NAMALWA (cell line): ENCODE measurements around the gene KIAA2012.

ENCODE experiments used
- DNase-seq: peaks from one replicate; pipeline ENCODE4 v3.0.0-alpha.2; 2015; ENCODE audit warnings: low spot score

The KIAA2012 gene

DNA sequence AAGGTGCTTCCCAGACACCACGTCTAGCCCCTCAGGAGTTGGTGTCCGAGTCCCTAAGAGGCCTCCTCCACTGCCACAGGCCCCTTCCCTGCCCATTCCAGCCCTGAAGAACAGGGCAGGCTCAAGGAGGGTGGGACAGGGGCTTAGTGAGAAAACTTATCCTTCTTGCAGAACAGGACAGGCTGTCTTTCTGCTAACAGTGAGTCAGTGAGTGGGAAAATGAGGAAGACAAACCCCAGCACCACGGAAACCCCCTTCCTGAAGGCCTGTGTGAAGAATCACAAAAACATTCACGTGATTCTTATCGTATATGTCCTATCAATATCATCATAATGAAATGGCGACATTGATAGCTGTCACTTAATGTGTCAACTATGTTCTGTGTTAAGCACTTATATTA is 29.6 kb upstream of the KIAA2012 start:
- no peak for DNase-seq

DNA sequence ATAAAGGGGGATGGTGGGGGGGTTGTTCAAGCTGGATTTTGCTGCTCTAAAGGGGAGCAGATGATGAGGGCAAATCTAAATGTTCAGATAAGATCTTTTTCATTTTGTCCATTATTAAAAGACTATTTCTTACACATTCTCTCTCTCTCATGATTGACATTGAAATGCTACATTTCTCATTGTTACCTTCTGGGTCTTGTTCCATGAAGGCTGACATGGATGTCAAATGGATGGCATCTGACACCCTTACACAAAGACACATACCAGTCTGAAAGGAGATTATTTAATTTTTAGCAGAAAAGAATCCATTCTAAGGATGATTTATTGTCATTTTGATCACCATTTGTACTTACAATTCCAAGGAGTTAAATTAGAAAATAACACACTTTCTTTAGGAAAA is 28.3 kb upstream of the KIAA2012 start:
- DNase-seq = no peak

DNA sequence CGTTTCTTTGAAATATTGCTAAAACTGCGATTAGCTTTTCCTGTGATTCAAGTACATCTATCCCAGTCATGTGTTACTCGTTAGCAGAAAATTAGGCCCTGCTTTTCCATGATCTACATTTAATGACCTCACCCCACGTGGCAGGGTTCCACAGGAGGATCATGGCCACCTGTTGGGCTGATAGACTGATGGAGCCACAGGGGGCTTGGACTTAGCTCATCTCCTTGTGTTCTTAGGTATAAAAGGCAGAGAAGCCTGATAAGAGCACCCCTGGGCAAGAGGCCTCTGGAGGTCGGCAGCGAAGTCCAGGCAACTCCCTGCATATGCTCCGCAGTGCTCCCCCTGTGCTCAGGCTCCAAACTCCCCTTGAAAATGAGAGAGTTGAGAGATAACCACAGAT is 26.5 kb upstream of the KIAA2012 start:
- no peak for DNase-seq

DNA sequence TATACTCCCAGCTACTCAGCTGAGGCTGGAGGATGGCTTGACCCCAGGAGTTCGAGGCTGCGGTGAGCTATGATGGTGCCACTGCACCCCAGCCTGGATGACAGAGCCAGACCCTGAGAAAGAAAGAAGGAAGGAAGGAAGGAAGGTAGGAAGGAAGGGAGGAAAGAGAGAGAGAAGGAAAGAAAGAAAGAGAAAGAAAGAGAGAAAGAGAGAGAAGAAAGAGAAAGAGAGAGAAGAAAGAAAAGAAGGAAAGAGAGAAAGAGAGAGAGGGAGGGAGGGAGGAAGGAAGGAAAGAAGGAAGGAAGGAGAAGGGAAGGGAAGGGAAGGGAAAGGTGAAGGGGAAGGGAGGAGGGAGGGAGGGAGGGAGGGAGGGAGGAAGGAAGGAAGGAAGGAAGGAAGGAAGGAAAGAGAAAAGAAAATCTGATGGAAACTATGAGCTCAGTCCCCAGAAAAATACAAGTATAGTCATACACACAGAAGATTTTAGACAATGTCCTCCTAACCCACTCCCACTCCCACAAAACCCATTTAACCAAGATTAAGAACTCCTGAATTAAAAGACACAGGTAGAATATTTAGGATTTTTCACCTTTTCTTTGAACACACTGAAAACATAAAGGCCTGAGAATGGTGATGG is 23.8 kb upstream of the KIAA2012 start:
- no peak for DNase-seq

DNA sequence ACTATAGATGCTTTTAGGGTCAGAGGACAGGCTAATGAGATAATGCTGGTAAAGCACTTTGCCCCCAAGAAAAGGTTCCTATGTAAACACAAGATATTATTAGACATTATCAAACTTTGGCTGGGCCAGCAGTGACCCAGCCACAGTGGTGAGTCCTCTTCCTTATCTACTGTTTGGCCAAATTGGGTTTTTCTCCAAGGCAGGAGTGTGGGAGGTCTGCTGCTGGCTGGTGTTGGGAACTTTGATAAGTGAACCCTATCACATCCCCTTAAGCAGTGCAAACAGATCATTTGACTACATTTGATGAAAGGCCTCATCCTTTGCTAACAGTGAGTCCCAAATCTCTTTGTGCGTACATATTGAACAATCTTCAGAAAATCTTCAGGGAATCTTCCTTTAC is 23.2 kb upstream of the KIAA2012 start:
- no peak for DNase-seq

DNA sequence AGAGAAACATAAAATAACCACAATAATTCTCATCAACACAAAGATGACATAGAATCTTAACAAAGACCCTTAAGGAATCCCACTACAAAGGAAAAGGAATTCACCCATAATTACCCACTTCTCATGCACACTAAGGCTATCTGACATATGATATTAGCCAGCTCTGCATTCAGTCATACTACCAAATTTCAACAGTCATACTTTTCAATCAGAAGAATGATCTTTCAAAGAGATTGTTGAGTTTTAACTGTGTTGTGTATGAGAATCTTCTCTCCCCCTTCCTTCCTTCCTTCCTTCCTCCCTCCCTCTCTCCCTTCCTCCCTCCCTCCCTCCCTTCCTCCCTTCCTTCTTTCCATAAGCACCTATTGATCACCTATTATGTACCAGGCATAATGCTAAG is 22.4 kb upstream of the KIAA2012 start:
- no peak for DNase-seq

DNA sequence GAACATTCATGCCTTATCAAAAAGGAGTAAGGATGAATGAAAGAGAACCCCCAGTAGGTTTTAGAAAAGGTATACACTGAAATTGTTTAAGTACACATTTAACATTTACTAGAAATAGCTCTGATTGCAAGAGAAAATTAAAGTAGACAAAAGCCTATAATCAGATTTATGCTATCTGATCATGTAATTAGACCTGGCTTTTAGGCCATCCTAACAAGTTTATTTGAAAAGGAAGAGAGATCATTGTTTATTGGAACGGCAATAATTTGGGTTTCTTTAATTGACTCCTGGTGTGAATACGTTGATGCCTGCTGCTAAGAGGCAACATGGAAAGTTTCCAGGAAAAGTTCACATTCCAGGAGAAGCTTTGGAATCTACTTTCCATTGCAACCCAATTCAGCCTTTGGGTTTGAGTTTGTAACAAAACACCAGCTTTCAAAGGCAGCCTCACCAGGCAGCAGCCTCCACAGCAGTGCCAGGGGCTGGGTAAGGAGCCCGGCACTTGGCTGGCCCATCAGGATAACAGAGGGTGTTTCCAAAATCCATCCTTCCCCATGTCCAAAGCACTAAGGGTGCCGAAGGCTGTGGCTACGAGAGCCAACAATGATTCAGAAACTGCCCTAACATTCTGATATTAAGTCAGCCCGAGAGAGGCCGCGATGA is 21.4 kb upstream of the KIAA2012 start:
- DNase-seq = no peak

DNA sequence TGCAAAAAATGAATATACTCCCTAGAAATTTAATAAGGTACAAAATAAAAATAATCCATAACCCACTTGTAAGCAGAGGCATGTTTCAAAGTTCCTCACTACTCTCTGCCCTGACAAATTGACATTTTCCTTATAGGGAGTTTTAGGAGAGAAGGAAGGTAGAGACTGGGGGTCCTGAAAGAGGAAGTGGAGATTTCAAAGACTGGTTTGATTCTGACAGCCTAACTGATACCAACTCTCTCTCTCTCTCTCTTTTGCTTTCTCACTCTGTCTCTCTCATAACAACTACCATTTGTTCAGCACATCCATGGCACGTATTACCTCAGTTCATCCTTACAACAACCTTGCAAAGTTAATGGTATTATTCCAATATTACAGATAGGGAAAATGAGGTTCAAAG is 20.8 kb upstream of the KIAA2012 start:
- no peak for DNase-seq

DNA sequence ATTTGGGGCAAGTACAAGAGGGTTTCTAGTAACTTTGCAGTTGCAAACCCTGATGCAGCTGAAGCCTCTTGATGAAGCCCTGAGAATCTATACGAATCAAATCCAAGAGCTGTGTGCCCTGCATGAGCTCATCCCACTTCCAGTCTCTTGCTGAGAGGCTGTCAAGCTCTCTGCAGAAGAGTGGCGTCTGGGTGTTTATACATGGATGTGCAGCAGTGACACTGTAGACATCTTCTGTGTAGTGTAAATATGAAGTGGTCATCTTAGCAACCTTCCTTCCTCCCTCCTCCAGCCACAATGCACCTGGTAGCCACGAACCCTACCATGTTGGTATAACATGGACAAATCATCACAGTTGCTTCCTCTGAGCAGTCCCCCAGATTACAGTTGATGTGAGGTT is 18.4 kb upstream of the KIAA2012 start:
- no peak for DNase-seq

DNA sequence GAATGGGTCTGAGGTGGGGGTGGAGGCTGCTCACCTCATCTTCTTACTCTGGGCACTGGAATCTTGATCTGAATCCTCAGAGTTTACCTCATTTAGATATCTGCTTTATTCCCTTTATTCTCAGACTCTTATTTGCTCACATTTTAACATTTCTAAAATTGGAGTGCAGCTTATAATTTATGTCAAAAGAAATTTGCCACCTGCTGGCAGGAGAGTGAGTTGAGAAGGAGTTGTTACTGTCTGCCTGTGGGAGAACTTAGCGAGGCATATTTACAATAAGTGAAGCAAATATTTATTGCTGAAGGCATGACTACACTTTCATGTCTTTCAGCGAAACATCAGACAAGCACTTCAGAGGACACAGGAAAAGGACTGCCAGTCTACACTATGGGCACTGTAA is 16.4 kb upstream of the KIAA2012 start:
- peak; percentile 49 for DNase-seq

DNA sequence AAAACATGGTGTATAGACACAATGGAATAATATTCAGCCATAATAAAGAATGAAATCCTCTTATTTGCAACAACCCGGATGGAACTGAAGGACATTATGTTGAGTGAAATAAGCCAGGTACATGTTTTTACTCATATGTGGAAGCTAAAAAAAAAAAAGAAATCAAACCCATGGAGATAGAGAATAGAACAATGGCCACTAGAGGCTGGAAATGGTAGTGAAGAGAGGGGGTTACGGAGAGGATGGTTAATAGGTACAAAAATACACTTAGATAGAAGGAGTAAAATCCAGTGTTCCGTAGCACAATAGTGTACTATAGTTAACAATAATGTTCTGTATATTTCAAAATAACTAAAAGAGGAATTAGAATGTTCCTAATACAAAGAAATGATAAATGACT is 12.8 kb upstream of the KIAA2012 start:
- DNase-seq = peak; percentile 17

DNA sequence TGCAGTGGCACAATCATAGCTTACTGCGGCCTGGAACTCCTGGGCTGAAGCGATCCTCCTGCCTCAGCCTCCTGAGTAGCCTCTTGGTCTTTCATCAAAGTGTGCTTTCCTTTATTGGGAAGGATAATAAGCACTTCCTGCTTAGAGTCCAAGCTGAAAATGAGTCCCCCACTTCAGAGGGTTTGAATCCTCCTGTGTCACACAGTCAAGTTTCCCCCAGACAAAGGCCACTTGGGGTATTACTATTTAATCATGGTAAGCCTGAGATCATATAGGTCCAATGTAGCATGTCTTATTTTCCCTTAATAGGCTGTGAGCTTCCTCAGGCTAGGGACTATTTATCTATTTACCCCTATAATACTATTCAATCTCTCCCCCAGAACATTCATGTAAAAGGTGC is 11.4 kb upstream of the KIAA2012 start:
- peak; percentile 18 for DNase-seq

DNA sequence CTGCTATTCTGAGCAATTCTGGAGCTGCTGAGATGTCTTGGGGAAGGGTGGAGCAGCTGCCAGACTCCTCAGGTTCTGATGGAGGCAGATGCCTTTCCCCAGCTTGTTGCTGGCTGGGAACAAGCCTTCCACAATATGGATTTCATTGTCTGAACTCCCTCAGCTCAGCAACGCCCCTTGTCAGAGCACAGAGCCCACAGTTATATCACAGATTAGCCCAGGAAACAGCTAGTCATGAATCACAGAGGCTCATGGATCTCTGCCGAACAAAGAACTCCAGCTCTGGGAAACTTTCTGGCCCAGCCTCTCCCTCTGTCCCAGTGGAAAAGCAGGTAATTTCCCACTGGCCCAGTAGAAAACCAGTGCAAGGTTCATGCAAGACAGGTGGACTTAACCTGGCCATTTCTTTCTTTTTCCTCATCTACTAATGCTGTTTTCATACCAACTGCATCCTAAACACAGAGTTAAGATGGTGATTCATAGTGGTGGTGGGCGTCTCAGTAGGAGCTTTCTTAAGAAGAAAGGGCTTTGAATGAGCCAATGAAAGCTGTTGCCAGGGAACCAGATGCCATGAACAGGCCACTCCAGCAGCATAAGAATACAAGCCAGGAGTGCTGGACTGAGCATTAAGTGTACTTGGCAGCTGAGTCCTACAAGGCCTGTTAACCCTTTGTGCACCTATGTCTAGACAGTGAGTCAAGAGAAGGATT is 8.7 kb upstream of the KIAA2012 start:
- DNase-seq = no peak

DNA sequence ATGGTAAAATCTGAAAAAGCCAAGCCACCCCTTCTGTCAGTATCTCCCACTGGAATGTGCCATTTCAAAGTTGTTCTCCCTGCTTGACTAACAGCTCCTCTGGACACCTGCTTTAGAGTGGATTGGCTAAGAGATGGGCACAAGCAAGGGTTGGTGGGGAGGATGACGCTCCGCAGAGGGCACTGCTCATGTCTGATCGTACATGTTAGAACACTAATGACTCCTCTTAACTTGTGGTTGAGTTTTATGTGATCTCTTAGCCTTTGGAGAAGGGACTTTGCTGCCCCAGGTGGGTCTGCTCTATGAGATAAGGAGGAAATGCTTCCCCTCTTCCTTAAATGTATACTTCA is 8.2 kb upstream of the KIAA2012 start:
- DNase-seq = no peak

DNA sequence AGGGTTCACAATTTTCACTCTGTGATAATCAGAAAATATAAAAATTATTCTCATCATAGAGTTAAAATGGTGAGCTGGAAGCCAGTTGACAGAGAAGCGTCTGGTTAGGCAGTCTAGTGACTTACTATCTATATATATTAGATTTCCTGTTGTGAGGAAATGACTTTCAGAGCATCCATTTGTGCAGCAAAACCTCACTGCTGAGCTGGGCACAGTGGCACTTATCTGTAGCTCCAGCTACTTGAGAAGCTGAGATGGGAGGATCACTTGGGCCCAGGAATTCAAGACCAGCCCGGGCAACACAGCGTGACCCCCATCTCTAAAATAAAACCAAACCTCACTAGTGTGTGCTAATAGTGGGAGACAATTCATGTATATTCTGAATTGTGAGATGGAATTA is 7.2 kb upstream of the KIAA2012 start:
- no peak for DNase-seq

DNA sequence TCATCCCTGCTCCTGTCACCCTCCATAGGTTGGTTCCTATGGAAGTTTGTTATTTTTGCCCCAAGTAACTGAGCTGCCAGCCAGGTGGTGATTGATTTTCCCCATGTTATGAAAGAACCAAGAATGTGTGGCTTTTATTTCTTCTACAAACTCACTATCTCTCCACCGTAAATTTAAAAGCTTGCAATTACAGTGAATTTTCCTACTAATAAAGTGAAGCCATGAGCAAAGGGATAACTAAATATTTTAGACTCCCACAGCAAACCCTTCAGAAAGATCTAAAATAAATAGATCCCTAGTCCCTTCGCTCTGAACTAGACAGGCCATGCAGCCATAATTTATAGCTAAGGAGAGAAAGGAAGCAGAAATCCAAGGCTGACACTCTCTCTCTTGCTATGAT is 6.2 kb upstream of the KIAA2012 start:
- DNase-seq = no peak

DNA sequence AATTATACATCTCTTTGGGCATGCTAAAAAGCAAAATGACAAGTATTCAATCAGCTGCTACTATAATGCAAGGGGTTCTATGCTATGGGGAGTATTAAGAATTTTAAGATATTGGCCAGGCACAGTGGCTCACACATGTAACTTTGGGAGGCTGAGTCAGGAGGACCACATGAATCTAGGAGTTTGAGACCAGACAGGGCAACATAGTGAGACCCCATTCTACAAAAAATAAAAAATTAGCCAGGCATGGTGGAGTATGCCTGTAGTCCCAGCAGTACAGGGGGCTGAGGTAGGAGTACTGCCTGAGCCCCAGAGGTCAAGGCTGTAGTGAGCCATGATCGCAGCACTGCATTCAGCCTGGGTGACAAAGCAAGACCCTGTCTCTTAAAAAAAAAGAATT is 5.5 kb upstream of the KIAA2012 start:
- DNase-seq = no peak

DNA sequence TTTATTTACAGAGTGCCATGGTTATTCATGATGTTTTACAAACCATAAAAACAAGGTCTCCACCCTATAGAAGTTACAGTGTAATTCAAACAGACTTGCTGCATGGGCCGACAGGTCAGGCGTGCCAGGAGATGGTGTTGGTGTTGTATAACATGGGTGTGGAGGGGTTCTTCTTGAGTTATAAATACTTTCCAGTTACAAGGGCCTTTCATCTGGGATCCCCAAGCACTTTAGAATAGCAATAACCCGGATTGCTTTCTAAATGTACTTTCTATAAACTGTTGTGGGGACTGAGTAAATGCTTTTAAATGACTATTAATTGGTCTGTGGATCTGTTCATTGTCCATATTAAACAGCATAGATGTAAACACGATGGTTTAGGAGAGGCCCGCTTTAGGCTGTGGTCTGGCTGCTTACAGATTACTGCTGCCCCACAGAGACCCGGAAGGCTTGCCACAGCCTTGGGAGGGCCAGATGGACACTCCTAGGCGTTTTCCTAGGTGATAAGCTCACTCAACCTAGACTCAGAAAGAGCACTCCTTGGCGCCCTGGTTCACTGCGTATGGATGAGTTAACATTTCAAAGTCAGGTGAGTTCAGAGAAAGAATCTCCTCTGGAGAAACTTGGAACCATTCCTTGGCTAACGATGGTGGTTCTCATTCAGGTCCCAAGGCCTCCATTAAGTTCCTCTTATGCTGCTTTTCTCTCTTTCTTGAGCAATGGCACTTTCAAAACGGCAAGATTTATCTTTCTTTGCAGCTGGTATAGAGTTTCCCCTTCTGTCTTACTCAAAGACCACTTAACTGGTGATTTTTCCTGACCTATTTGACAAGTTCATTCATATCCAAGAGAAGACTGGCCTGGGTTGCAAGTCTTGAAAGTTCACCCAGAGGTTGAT is 3.6 kb upstream of the KIAA2012 start:
- DNase-seq = no peak

DNA sequence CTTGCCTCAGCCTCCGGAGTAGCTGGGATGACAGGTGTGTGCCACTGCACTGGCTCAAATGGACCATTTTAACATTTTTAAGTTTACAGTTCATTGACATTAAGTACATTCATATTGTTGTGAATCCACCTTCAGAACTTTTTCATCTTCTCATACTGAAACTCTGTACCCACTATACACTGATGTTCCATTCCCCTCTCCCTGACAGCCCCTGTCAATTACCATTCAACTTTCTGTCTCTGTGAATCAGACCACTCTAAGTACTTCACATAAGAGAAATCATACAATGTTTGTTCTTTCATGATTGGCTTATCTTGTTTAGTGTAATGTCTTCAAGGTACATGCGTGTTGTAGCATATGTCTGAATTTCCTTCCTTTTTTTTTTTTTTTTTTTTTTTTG is 1.9 kb upstream of the KIAA2012 start:
- DNase-seq = no peak

DNA sequence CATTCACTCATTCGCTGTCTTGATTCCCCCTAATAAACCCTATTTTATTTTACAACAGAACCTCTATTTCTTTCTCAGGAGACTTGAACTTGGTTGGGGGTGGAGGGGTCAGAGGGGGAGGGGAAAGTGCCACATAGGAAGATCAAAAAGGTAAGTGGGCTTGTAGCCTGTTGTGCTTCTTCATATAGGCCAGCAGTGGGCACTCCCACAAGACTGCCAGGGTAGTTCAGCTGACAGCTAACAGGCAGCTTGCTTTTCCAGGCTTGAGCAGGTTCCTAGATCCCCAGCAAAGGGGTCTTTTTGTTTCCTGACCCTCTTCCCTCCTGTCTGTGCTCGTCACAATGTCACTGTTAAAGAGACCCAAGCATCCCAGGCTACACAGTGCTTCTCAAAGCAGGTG is 829 bp upstream of the KIAA2012 start:
- peak; percentile 6 for DNase-seq

DNA sequence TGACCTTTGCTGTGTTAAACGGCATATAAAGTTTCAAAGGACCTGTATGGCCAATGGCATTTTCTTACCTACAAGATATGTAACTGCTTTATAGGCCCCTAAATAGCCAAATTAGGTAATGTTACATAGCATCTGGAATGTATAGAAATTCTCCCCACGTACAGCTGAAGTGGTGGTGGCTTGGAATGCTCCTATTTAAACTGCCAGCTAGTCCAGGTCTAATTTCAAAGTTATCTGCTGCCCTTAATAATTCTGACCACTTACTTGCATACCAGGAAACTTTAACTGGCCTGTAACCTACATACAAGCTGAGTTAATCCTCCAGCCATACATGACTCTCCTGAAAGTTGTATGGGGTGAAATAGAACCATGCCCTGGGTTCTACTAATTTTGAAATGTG is 1.3 kb downstream of the KIAA2012 start:
- DNase-seq = no peak

DNA sequence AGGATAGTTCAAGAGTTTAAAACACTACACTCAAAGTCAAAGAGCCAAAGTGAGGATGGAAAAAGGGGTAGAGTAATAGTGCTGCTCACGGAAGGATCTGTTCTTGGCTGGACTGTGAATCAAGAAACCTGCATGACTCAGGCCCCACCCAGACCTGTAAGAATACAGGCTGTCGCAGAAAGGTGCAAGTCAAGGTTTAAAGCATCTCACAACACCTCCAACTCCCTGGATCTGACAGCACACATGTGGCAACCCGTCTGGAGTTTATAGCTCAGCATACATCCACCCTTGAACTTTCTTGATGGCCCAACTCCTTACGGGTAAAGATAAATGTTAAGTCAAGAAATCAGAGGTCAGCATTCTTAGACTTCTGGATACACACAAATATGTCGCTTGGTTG is 6.3 kb downstream of the KIAA2012 start:
- no peak for DNase-seq

DNA sequence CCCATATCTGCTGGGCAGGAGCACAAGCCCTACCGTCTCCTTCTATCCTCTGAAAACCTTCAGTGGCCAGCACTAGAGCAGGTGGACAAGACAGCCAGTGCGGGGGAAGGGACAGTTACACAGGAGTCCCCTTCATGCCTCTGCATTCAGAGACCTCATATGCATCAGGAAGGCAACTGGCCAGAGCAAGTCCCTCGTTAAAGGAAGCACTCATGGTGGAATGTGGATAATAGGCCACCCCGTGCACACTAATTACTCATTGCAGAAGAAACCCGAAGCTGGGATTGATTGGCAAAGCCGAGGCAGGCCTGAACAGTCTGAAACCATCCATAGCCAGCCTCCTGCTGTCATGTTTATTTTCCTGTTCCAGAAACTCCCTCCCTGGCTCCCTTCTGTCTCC is 11.2 kb downstream of the KIAA2012 start:
- DNase-seq = no peak
